ENCODE results near the gene ANG.
A peak's percentile ranks its signal among the peaks of the same experiment; 100 is the strongest.
"Not testable (repeated sequence)": the region's sequence is repeated elsewhere in the genome, so short reads cannot be mapped to it uniquely, and the experiment has no call there.

The ANG gene

GRCh38 chr14:20688167-20688839 lies at the start of gene ANG:
ANG (plus strand) TSS chr14:20688764; CDS start chr14:20693565, 4,801 bp downstream.
- DNase-seq = no peak

GRCh38 chr14:20641591-20641990 lies 47.0 kb upstream of the ANG start, which contains the start of gene OR6S1:
OR6S1 (minus strand) TSS chr14:20641691; CDS start chr14:20641691, 0 bp downstream.
- DNase-seq = no peak

GRCh38 chr14:20642182-20642581 lies 46.4 kb upstream of the ANG start:
- DNase-seq = no peak

GRCh38 chr14:20642755-20643154 lies 45.8 kb upstream of the ANG start:
- DNase-seq = not testable (repeated sequence)

GRCh38 chr14:20644520-20644919 lies 44.0 kb upstream of the ANG start:
- DNase-seq = no peak

GRCh38 chr14:20645481-20645880 lies 43.1 kb upstream of the ANG start:
- DNase-seq = no peak

GRCh38 chr14:20652996-20653975 lies 35.3 kb upstream of the ANG start:
- DNase-seq = peak; percentile 63 to 79

GRCh38 chr14:20655851-20656250 lies 32.7 kb upstream of the ANG start:
- DNase-seq = no peak

GRCh38 chr14:20656274-20656673 lies 32.3 kb upstream of the ANG start:
- no peak for DNase-seq

- peak in 1 of 2 donors; percentile 35 for DNase-seq
These were observed 31.1 kb upstream of the ANG start for GRCh38 chr14:20657216-20658211.

GRCh38 chr14:20658246-20658645 lies 30.3 kb upstream of the ANG start:
- no peak for DNase-seq

- DNase-seq = no peak
These were observed 29.2 kb upstream of the ANG start for GRCh38 chr14:20659336-20659735.

GRCh38 chr14:20659813-20660395 lies 28.7 kb upstream of the ANG start:
- no peak for DNase-seq

- DNase-seq = no peak
These were observed 27.4 kb upstream of the ANG start for GRCh38 chr14:20661197-20661596.

- peak; percentile 81 to 89 for DNase-seq
These were observed 25.4 kb upstream of the ANG start for GRCh38 chr14:20662968-20663732.

- not testable (repeated sequence) for DNase-seq
These were observed 22.1 kb upstream of the ANG start for GRCh38 chr14:20666400-20666961.

- no peak for DNase-seq
These were observed 20.6 kb upstream of the ANG start for GRCh38 chr14:20667957-20668356.

GRCh38 chr14:20668969-20669368 lies 19.6 kb upstream of the ANG start:
- no peak for DNase-seq

GRCh38 chr14:20671597-20672283 lies 16.8 kb upstream of the ANG start:
- DNase-seq = no peak

GRCh38 chr14:20675669-20676068 lies 12.9 kb upstream of the ANG start:
- DNase-seq = no peak

All from stimulated activated CD4-positive, alpha-beta T cell treated with anti-CD3 and anti-CD28 coated beads, Interleukin-2, amount 100 ng/mL, for 24 hours (primary cell).